ENCODE data around the gene PTPDC1.

GRCh38 chr9:94065535-94065961 lies 18.7 kb upstream of the PTPDC1 start:
- TF ChIP-seq MAX (CRISPR knock-in tag; IDR thresholded peaks at IDR 0.05) (no peak), TCF7L2 (IDR thresholded peaks at IDR 0.05; ENCODE audit: low read depth, low read length) (no peak)

All from K562 (cell line).